Measurements from ENCODE around the gene ACTL8. TPM values are rescaled to one million over a fixed set of nuclear protein-coding genes. Genes with fewer than 3 reads are reported as not detected.

ACTL8 gene
- total RNA-seq, 1 experiment from 2014 or later, result 0.69 TPM

GRCh38 chr1:17706445-17706844, 48.7 kb upstream of the ACTL8 start:
- intact Hi-C loops (cut with micrococcal nuclease), result no loop called here
- BruUV-seq (replicated peaks), result no TSS peak
- H3K9me3 ChIP-seq (ENCODE audit: control insufficient read depth in 1 of 2, insufficient read depth in 1 of 2, low read depth in 1 of 2, low read length in 2 of 2), result no peaks in the 10 kb centered on the region
- ATAC-seq (no peak), DNase-seq (ENCODE audit: low read depth, low spot score) (no peak)
- no peaks in the 10 kb centered on the region for H3K4me1 ChIP-seq (ENCODE audit: control insufficient read depth in 1 of 2, insufficient read depth in 2 of 2, low read length in 2 of 2)
- no peak overlapping the region for H3K9ac ChIP-seq (ENCODE audit: low read length)
- ChIA-PET RAD21 (ENCODE audit: low non-redundant PET in 1 of 2, low total read pairs in 2 of 2, uncharacterized antibody in 2 of 2, unreplicated experiment in 2 of 2) (no interaction called here), POLR2A (no interaction called here), CTCF (no interaction called here)
- H2AFZ ChIP-seq (ENCODE audit: low read depth, low read length, poor library complexity, severe bottlenecking), result no peak overlapping the region
- no peaks in the 10 kb centered on the region for H3K36me3 ChIP-seq (ENCODE audit: control insufficient read depth in 1 of 2, insufficient read depth in 2 of 2, low read length in 2 of 2)
- no peaks in the 10 kb centered on the region for H3K9me2 ChIP-seq (ENCODE audit: insufficient read depth)
- H4K20me1 ChIP-seq (ENCODE audit: insufficient read depth), result no peaks in the 10 kb centered on the region
- H3K27ac ChIP-seq (ENCODE audit: low read depth, low read length), result no peak overlapping the region
- TF ChIP-seq EGR1 (IDR thresholded peaks at IDR 0.05; ENCODE audit: low read depth) (no peak), ZBTB33 (IDR thresholded peaks at IDR 0.05; ENCODE audit: extremely low read depth, insufficient replicate concordance, low read length) (no peak), SRF (IDR thresholded peaks at IDR 0.05; ENCODE audit: low read depth) (no peak), RAD21 (IDR thresholded peaks at IDR 0.05; ENCODE audit: low read depth) (no peak), TCF7L2 (IDR thresholded peaks at IDR 0.05; ENCODE audit: borderline replicate concordance, extremely low read depth, insufficient read depth, insufficient read length) (no peak), REST (IDR thresholded peaks at IDR 0.05; ENCODE audit: low read depth) (no peak)
- no peak overlapping the region for H3K4me2 ChIP-seq (ENCODE audit: low read length)
- no peak overlapping the region for H3K4me3 ChIP-seq (replicated peaks in 1 of 2; ENCODE audit: low read depth in 1 of 2, low read length in 2 of 2)
- no peaks in the 10 kb centered on the region for H3K79me2 ChIP-seq (ENCODE audit: insufficient read depth, low read length)
- H3K27me3 ChIP-seq (ENCODE audit: insufficient read depth, low read length), result no peaks in the 10 kb centered on the region
